Measurements from ENCODE around the gene GGCX.
"Not testable (repeated sequence)": the region's sequence is repeated elsewhere in the genome, so short reads cannot be mapped to it uniquely, and the experiment has no call there.

The GGCX gene

GRCh38 chr2:85575739-85576138, 14.4 kb upstream of the GGCX start:
- DNase-seq (ENCODE audit: low read depth): no peak

- DNase-seq (ENCODE audit: low read depth): no peak
Observed at GRCh38 chr2:85566265-85566664, 5.0 kb upstream of the GGCX start.

- no peak for DNase-seq (ENCODE audit: low read depth)
Observed at GRCh38 chr2:85564144-85564563, 2.9 kb upstream of the GGCX start.

- DNase-seq (ENCODE audit: low read depth): no peak
Observed at GRCh38 chr2:85560812-85561279, 447 bp downstream of the GGCX start.

- DNase-seq (ENCODE audit: low read depth): not testable (repeated sequence)
Observed at GRCh38 chr2:85560403-85560726, 928 bp downstream of the GGCX start.

- no peak for DNase-seq (ENCODE audit: low read depth)
Observed at GRCh38 chr2:85558160-85558559, 3.1 kb downstream of the GGCX start.

GRCh38 chr2:85557130-85557529, 4.2 kb downstream of the GGCX start:
- DNase-seq (ENCODE audit: low read depth): no peak

- no peak for DNase-seq (ENCODE audit: low read depth)
Observed at GRCh38 chr2:85554980-85555612, 6.2 kb downstream of the GGCX start.

GRCh38 chr2:85553184-85553583, 8.1 kb downstream of the GGCX start:
- no peak for DNase-seq (ENCODE audit: low read depth)

GRCh38 chr2:85551698-85552678, 9.3 kb downstream of the GGCX start:
- peak; percentile 74 for DNase-seq (ENCODE audit: low read depth)

- no peak for DNase-seq (ENCODE audit: low read depth)
Observed at GRCh38 chr2:85550486-85550885, 10.8 kb downstream of the GGCX start.

GRCh38 chr2:85549826-85550225, 11.5 kb downstream of the GGCX start:
- DNase-seq (ENCODE audit: low read depth): no peak

GRCh38 chr2:85549095-85549494, 12.2 kb downstream of the GGCX start:
- no peak for DNase-seq (ENCODE audit: low read depth)

GRCh38 chr2:85548608-85548900, 12.7 kb downstream of the GGCX start:
- no peak for DNase-seq (ENCODE audit: low read depth)

- no peak for DNase-seq (ENCODE audit: low read depth)
Observed at GRCh38 chr2:85547859-85548607, 13.3 kb downstream of the GGCX start.

GRCh38 chr2:85547089-85547858, 14.0 kb downstream of the GGCX start:
- DNase-seq (ENCODE audit: low read depth): no peak

GRCh38 chr2:85545780-85546240, 15.5 kb downstream of the GGCX start:
- DNase-seq (ENCODE audit: low read depth): no peak

GRCh38 chr2:85544915-85545779, 16.1 kb downstream of the GGCX start:
- not testable (repeated sequence) for DNase-seq (ENCODE audit: low read depth)

GRCh38 chr2:85544254-85544691, 17.0 kb downstream of the GGCX start:
- DNase-seq (ENCODE audit: low read depth): not testable (repeated sequence)

GRCh38 chr2:85542777-85543176, 18.5 kb downstream of the GGCX start:
- no peak for DNase-seq (ENCODE audit: low read depth)

Measured in stimulated activated CD8-positive, alpha-beta memory T cell treated with anti-CD3 and anti-CD28 coated beads, Interleukin-7, amount 100 ng/mL, for 24 hours (primary cell).